Stimulated activated CD8-positive, alpha-beta memory T cell treated with anti-CD3 and anti-CD28 coated beads, Interleukin-7, amount 100 ng/mL, for 24 hours (primary cell): ENCODE measurements around the gene SBF1.
"Not testable (repeated sequence)": the region's sequence is repeated elsewhere in the genome, so short reads cannot be mapped to it uniquely, and the experiment has no call there.

Source experiments
- DNase-seq: peaks from one replicate; pipeline ENCODE4 v3.0.0-alpha.2; 2020; ENCODE audit warnings: low read depth

Gene SBF1

GRCh38 chr22:50425179-50425916 lies 49.5 kb downstream of the SBF1 start:
- no peak for DNase-seq

- no peak for DNase-seq
These were observed 50.9 kb downstream of the SBF1 start for GRCh38 chr22:50423956-50424355.

DNA sequence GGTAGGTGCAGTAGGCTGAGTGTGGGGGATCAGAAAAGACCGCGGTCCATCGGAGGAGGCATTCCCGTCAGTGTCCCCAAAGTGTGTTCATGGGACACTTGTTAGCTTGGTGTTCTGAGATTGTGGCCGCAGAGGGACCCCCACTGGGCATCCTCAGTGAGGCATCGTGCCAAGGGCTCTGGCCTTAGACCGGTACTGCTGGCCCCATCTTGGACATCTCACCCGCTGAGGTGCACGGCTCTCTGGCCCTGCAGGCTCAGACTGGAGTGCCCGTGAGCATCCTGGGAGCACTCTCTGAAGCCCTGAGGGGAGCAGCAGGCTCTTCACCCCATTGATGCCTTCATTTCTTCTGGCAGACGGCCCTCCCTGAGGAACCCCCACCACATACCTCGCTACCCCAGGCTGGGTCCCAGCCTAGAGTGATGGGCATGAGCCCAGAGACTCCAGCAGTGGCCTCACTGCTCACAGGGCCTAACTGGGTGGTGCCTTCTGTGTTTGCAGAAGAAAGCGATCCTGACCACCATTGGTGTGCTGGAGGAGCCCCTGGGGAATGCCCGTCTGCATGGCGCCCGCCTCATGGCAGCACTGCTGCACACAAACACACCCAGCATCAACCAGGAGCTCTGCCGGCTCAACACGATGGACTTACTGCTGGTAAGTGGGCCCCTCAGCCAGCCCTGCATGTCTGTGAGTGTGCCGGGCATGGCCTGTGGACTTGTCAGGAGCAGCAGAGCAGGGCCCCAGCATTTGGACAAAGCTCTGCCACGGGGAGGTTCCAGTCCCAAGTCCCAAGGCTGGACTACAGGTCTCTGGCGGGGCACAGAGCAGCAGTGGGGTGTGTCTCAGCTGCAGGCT lies 51.6 kb downstream of the SBF1 start:
- no peak for DNase-seq

DNA sequence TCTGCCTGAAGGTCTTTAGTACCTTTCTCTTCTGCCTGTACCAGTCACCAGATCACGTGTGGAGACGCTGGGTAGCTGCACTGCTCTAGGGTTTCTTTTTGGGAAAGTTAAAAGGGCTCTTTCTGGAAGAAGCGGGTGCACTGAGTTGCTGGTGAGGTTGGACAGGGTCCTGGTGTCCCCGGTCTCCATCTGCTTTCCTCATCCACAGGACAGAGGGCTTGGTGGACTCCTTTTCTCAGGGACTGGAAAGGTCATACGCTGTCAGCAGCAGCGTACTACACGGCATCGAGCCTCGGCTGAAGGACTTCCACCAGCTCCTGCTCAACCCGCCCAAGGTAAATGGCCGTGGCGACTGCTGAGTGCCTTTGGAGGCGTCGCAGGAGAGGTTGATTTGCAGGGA lies 52.8 kb downstream of the SBF1 start:
- no peak for DNase-seq

DNA sequence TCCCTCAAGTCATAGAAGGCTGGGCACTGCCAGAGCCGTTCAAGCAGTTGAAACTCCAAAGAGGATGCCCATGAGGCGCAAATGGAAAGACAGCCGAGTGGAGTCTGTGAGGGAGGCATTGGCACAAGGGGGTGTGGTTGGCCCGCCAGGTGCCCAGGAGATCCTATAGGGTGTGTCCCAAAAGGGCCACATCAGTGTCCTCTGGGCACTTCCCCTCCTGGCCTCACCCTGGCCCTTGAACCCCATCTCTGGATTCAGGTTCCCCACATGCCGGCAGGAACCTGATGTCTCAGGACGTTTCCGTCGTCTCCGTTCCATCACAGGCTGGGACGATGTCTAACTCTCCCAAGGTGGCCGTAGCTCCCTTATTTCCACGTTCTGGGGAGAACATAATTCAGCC lies 54.3 kb downstream of the SBF1 start:
- DNase-seq: no peak

GRCh38 chr22:50420015-50420414 lies 54.8 kb downstream of the SBF1 start:
- DNase-seq: no peak

- no peak for DNase-seq
These were observed 55.7 kb downstream of the SBF1 start for GRCh38 chr22:50419116-50419515.

DNA sequence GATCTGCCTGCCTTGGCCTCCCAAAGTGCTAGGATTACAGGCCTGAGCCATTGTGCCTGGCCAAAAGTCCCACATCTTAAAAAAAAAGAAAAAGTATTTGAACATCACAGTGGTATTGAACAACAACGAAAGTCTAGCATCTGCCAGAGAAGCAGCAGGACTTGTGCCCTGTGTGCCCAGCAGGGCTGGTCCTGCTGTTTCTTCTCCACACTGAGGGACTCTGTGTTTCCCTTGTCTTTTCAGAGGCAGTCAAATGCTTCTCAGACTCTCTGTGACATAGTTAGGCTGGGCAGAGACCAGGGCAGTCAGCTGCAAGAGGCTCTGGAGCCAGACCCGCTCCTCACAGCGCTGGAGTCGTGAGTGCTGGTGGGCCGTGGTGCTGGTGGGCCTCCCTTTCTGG lies 56.2 kb downstream of the SBF1 start:
- DNase-seq: no peak

GRCh38 chr22:50417411-50418210 lies 57.2 kb downstream of the SBF1 start:
- no peak for DNase-seq

- no peak for DNase-seq
These were observed 57.8 kb downstream of the SBF1 start for GRCh38 chr22:50416996-50417395.

GRCh38 chr22:50415426-50415825 lies 59.4 kb downstream of the SBF1 start:
- DNase-seq: no peak

GRCh38 chr22:50414476-50415248 lies 60.2 kb downstream of the SBF1 start:
- DNase-seq: no peak

DNA sequence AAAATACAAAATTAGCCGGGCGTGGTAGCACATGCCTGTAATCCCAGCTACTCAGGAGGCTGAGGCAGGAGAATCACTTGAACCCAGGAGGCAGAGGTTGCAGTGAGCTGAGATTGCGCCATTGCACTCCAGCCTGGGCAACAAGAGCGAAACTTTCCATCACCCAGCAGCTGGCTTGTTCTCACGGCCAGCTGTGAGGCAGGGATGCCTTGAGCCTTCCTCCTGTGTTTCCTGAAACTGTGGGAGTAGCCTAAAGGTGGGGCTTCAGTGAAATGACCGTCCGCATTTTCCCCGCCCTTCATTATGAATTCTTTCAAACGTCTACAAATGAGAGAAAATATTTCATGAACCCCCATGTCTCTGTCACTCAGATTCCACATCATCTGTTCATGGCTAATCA lies 65.9 kb downstream of the SBF1 start:
- DNase-seq: not testable (repeated sequence)

DNA sequence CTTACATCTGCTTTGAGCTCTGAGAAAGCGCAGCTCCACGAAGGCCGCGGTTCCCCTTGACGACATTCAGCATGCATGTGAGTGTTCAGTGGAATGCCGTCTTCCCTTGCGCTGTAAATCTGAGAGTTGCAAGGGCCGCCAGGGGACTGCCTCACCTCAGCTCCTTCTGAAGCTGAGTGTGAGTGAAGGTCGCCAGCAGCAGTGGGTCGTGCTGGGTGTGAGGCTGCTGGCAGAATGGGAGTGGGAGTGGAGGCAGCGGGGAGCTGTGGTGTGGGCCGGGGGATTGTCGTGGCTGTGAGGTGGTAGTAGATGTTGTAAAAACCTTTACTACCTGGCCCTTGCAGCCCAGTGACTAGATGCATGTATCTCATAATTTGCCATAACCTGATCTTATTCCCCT lies 66.5 kb downstream of the SBF1 start:
- DNase-seq: no peak

DNA sequence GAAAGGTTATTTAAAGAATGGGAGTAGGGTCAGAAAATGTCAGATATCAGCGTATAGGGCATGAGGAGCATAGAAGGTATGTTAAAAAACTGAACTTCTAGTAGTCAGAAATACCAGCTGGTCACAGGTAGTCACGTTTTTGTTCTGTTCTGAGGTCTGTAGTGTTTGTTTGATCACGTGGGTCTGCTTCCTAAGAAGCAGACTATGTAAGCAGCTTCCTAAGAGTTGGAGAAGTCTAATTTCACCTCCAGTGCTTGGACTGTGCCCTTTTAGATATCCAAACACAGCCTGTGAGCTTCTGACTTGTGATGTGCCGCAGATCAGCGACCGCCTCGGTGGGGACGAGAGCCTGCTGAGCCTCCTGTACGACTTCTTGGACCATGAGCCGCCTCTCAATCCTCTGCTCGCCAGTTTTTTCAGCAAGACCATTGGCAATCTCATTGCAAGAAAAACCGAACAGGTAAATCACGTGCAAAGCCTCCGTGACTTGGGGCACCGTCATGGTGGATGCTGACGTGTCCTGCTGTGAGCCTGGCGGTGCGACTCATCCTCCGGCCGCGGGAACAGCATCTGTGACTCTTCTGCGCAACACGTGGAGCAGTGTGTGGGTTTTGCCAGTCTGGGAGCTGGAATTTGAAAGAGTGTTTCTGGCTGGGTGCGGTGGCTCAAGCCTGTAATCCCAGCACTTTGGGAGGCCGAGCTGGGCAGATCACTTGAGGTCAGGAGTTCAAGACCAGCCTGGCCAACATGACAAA lies 68.2 kb downstream of the SBF1 start:
- no peak for DNase-seq

DNA sequence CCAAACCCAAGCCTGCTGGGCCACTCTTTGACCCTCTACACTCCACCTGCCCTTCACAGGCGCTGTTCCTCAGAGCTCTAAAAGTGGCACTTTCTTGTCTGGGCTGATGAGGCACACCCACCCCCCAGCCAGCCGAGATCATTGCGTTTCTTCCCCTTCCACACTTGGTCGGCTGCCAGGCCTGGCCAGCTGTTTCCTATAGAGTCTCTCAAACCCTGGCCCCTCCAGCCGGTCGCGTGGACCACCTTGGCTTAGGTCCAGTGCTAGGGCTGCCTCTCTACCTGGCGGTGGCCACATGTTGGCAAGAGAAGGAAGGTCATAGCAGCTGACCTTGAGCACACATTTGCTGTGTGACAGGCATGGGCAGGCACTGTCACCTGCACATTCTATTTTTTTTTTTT lies 71.1 kb downstream of the SBF1 start:
- no peak for DNase-seq

- no peak for DNase-seq
These were observed 72.9 kb downstream of the SBF1 start for GRCh38 chr22:50401907-50402306.

GRCh38 chr22:50400931-50401330 lies 73.9 kb downstream of the SBF1 start:
- DNase-seq: no peak

DNA sequence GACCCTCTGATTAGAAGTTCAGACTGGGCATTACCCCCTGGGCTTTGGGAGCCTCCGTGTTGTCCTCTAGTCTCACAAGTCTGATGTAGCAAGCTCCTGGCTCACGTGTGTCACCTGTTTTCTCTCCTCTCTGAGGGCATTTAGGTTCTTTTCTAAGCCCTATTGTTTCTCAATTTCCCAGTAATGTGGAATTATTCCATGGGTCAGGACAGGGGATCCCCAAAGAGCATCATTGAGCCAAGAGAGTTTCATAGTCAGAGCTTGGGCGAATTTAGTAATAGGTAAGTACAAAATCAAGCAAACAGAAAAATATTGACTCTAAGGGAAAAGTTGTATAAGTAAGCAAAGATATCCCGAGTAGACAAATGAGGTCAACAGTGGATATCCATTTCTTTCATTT lies 74.4 kb downstream of the SBF1 start:
- no peak for DNase-seq

GRCh38 chr22:50399751-50400331 lies 75.0 kb downstream of the SBF1 start:
- no peak for DNase-seq
